ENCODE measurements around the gene ATXN3. TPM values are rescaled to one million over a fixed set of nuclear protein-coding genes. Genes with fewer than 3 reads are reported as not detected.

Gene ATXN3
- polyA plus RNA-seq, 1 donor, result 17.4 TPM

Other genes with a start within 250 kb of the ATXN3 start
- gene TC2N, start 239.0 kb downstream of the ATXN3 start, polyA plus RNA-seq (ENCODE audit: insufficient read length), result 1.7 TPM
- gene FBLN5, start 158.9 kb downstream of the ATXN3 start, polyA plus RNA-seq (ENCODE audit: insufficient read length), result 53.0 TPM
- gene TRIP11, start 66.5 kb downstream of the ATXN3 start, polyA plus RNA-seq (ENCODE audit: insufficient read length), result 15.3 TPM
- 92.0 TPM for gene NDUFB1, start 15.1 kb upstream of the ATXN3 start, polyA plus RNA-seq (ENCODE audit: insufficient read length)
- gene CPSF2, start 15.4 kb upstream of the ATXN3 start, polyA plus RNA-seq (ENCODE audit: insufficient read length), result 39.1 TPM
- gene SLC24A4, start 216.6 kb upstream of the ATXN3 start, polyA plus RNA-seq (ENCODE audit: insufficient read length), result 1.2 TPM

Measured in hindlimb muscle (tissue), 1 donor.